Measurements from ENCODE around the gene RNASEH2C. TPM values are rescaled to one million over a fixed set of nuclear protein-coding genes. Genes with fewer than 3 reads are reported as not detected.

RNASEH2C gene
- total and polyA plus RNA-seq, 8 donors: 16.1 to 49.3 (median 23.2) TPM

GRCh38 chr11:65701686-65702085, 18.9 kb downstream of the RNASEH2C start:
- no peaks in the 10 kb centered on the region for H3K27me3 ChIP-seq
- no peaks in the 10 kb centered on the region for H3K9me3 ChIP-seq
- H3K4me1 ChIP-seq: no peaks in the 10 kb centered on the region
- 55 to 67% methylated on average over 1 of the region's 1 CpG for WGBS, 2 donors
- FAIRE-seq: no peak
- H3K36me3 ChIP-seq: no peaks in the 10 kb centered on the region
- intact Hi-C loops (cut with DNase I): loop anchor here in 1 of 3 donors (10.0 kb wide), 1 partner anchor 283 kb away; no protein-coding TSS in a partner anchor
- TF ChIP-seq CTCF (IDR thresholded peaks at IDR 0.05): no peak
- DNase-seq: no peak
- H3K27ac ChIP-seq: no peak overlapping the region
- no peak for ATAC-seq
- no peak overlapping the region for H3K4me3 ChIP-seq

- Histone ChIP-seq H3K4me1 (peaks cover 0 to 4% (median 2%) of the 10 kb centered on the region in 3 donors), H3K27ac (no peak overlapping the region), H3K27me3 (no peaks in the 10 kb centered on the region), H3K4me3 (no peak overlapping the region), H3K9me3 (no peaks in the 10 kb centered on the region), H3K36me3 (no peaks in the 10 kb centered on the region)
- no peak for ATAC-seq
- TF ChIP-seq CTCF (IDR thresholded peaks at IDR 0.05): no peak
- intact Hi-C loops (cut with DNase I): loop anchor here in 1 of 3 donors (10.0 kb wide), 1 partner anchor 284 kb away; no protein-coding TSS in a partner anchor
- FAIRE-seq: no peak
- DNase-seq: no peak
- WGBS, 2 donors: 64 to 78% methylated on average over 3 of the region's 3 CpGs
These were observed 20.2 kb downstream of the RNASEH2C start for GRCh38 chr11:65700399-65700798.

- H3K4me3 ChIP-seq: no peak overlapping the region
- DNase-seq (no peak), ATAC-seq (no peak), FAIRE-seq (no peak)
- H3K27me3 ChIP-seq: no peaks in the 10 kb centered on the region
- H3K4me1 ChIP-seq: peaks cover 0 to 7% (median 6%) of the 10 kb centered on the region in 3 donors
- H3K36me3 ChIP-seq: no peaks in the 10 kb centered on the region
- no peaks in the 10 kb centered on the region for H3K9me3 ChIP-seq
- no peak overlapping the region for H3K27ac ChIP-seq
- 71 to 79% methylated on average over 7 of the region's 7 CpGs for WGBS, 2 donors
- TF ChIP-seq CTCF (IDR thresholded peaks at IDR 0.05): no peak
- intact Hi-C loops (cut with DNase I): no loop called here
These were observed 21.3 kb downstream of the RNASEH2C start for GRCh38 chr11:65699306-65699705.

- WGBS, 2 donors: 54 to 59% methylated on average over 7 to 8 of the region's 8 CpGs
- no peak for ATAC-seq
- H3K27me3 ChIP-seq: no peaks in the 10 kb centered on the region
- intact Hi-C loops (cut with DNase I): no loop called here
- H3K36me3 ChIP-seq: no peaks in the 10 kb centered on the region
- no peak for TF ChIP-seq CTCF (IDR thresholded peaks at IDR 0.05)
- H3K9me3 ChIP-seq: no peaks in the 10 kb centered on the region
- H3K27ac ChIP-seq: no peak overlapping the region
- no peak for FAIRE-seq
- no peak for DNase-seq
- no peak overlapping the region for H3K4me3 ChIP-seq
- H3K4me1 ChIP-seq: peaks cover 0 to 7% (median 6%) of the 10 kb centered on the region in 3 donors
These were observed 22.4 kb downstream of the RNASEH2C start for GRCh38 chr11:65698205-65698604.

GRCh38 chr11:65696802-65697552, 23.6 kb downstream of the RNASEH2C start:
- intact Hi-C loops (cut with DNase I): no loop called here
- ATAC-seq (no peak), DNase-seq (no peak), FAIRE-seq (no peak)
- peaks cover 0 to 7% (median 6%) of the 10 kb centered on the region in 3 donors for H3K4me1 ChIP-seq
- no peak for TF ChIP-seq CTCF (IDR thresholded peaks at IDR 0.05)
- 86 to 88% methylated on average over 5 of the region's 5 CpGs for WGBS, 2 donors
- H3K27me3 ChIP-seq: no peaks in the 10 kb centered on the region
- no peaks in the 10 kb centered on the region for H3K36me3 ChIP-seq
- no peak overlapping the region for H3K27ac ChIP-seq
- H3K9me3 ChIP-seq: no peaks in the 10 kb centered on the region
- no peak overlapping the region for H3K4me3 ChIP-seq
